RCC 7860 (cell line): ENCODE measurements around the gene SCAF1.
A peak's percentile ranks its signal among the peaks of the same experiment; 100 is the strongest.

Experiments used
- DNase-seq: peaks from one replicate; pipeline ENCODE4 v3.0.0-alpha.2; 2015; ENCODE audit warnings: low spot score
- FAIRE-seq: peaks from 2 replicates; lab custom pipeline; 2012; peaks lifted over from hg19 to GRCh38; lab: Jason Lieb, UNC

SCAF1 gene

GRCh38 chr19:49665036-49665350 lies 23.0 kb downstream of the SCAF1 start:
- no peak for FAIRE-seq
- no peak for DNase-seq

- peak; percentile 74 for FAIRE-seq
- DNase-seq, result peak; percentile 88
These were observed 23.5 kb downstream of the SCAF1 start, which contains the start of the genes BCL2L12 and IRF3 for GRCh38 chr19:49665351-49666119. Gene BCL2L12 (plus strand): TSS chr19:49665933. CDS start chr19:49666693, 760 bp downstream. Gene IRF3 (minus strand): TSS chr19:49665857. CDS start chr19:49664838, 1,019 bp downstream.

DNA sequence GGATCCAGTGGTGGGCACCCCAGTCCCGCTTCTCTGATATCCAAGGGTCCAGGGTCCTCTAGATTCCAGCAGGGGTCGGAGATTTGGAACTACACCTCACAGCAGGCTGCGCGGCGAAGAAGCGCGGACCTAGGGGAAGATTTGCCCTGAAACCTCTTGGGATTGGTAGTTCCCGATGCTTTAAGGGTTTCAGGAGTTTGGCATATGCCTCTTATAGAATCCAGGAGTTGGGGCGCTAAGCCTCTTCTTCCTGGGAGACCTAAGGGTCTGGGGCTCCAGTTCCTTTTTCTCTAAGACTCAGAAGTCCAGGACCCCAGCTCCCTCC lies 24.1 kb downstream of the SCAF1 start:
- DNase-seq (no peak), FAIRE-seq (no peak)

DNA sequence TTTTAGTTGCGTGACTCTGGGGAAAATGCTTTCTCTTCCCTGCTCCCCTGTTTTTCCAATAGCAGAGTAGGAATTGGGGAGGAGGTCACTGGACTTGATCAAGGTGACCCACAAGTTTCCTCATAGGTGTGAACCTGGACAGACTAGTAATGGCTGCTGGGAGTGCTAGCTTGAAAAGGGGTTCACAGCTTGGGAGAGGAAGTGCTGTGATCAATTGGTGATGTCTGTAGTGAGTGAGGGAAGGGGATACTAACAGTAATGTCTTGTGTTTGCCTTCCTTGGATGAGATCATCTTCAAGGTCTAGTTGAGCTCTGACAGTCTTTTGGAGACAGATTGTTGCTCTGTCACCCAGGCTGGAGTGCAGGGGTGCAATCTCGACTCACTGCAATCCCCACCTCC lies 25.5 kb downstream of the SCAF1 start:
- no peak for FAIRE-seq

DNA sequence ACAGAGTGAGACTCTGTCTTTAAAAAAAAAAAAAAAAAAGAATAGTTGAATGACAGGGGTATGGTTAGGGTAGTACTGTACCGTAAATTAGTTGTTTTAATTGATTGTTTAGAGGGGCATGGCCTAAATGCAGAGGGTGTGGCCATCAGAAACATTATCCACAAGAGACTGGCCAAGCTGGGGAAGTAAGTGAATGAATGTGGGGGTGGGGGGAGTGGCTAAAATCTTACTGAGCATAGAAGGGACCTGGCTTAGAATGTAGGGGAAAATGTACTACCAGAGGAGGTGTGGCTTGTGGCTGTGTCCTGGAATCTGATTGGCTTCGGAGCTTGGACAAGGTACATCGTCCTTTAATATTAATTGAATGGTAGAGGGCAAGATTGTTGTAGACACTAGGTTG lies 27.5 kb downstream of the SCAF1 start:
- no peak for FAIRE-seq
- DNase-seq, result no peak

More for the DNA sequence above, 25.5 kb downstream of the SCAF1 start:
- DNase-seq, result no peak

DNA sequence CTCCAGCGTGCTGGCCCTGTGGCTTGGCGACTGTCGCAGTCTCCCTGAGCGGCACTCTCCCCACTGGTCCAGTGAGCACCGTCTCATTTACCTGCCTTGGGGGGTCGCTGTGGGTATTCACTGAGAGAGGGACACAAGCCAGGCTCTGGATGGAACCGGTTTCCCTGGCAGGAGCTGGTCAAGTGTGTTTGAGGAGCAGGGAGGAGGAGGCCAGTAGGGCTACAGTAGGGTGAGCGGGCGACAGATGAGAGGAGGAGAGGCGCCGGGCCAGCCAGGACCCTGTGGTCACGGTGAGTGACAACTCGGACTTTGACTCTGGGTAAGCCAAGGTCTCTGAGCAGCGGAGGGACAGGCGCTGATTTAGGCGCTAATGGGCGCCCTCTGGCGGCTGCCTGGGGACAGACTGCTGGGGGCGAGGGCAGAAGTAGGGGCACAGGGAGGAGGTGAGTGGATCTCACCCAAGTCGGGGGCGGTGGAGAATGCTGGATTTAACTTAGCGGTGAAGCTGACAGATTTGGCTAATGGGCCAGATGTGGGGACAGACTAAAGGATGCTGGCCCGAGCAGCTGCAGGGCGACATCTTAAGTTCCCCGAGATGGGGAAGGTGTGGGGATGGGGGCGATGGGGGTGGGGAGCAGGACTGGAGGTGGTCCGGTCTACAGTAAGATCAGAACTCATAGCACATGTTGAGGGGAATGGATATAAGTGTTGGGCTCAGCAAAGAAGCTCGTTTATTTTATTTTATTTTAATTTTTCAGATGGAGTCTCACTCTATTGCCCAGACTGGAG lies 30.3 kb downstream of the SCAF1 start:
- FAIRE-seq, result no peak
- peak; percentile 54 for DNase-seq

- FAIRE-seq (no peak), DNase-seq (peak; percentile 76)
These were observed 34.3 kb downstream of the SCAF1 start for GRCh38 chr19:49676136-49676783.

DNA sequence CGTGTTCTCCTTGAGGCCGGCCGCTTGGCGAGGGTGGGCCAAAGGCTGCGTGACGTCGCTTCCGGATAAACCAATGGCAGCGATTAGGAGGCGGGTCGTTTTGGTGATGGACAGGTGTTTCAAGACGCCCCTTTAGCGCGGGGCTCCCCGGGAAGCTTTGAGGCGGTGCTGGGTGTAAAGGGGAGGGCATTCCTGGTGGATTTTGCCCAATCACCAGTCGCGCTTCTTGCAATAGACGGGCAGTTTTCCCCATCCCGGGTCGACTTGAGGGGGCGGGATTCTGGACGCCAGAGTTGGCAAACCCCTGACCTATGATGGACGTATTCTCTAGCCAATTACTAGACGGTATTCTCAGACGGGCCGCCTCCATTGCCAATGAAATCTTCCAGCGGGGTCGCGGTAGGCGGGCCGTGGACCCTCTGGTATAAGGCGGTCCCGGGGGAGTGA lies 34.8 kb downstream of the SCAF1 start:
- FAIRE-seq (peak; percentile 93), DNase-seq (peak; percentile 99)

DNA sequence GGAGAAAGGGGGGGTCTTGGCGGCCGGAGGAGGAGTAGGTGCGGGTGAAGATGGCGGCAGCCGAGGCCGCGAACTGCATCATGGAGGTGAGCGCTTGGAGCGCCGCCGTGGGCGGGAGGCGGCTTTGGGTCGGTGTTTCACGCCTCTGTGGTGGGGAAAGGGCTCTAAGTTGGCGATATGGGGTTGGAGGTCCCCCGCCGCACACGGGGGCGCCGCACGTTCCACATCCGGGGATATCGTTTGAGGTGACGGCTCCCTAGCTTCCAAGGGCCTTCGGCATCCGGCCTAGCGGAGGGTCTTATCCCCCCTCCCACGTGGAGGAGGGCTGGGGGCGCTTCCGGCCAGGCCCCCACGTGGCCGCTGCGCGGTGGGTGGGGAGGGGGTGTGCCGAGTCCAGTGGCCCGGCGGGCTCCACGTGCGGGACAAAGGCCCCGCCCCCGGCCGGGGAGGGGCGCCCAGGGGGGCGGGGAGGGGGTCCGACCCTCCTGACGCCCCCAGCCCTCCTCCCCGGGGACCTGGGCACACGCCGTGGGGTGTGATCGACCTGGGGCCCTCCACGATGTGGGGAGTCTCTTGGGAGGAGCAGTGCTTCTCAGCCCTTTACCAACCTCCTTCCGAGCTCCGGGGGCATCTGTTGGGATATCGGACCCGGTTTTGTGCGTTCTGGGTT lies 35.4 kb downstream of the SCAF1 start, which contains the start of gene PRMT1:
Gene PRMT1 (plus strand): TSS at position 41 of the 670 bp plus-strand sequence. CDS start 10 bp downstream, at position 51.
- DNase-seq (no peak), FAIRE-seq (no peak)

DNA sequence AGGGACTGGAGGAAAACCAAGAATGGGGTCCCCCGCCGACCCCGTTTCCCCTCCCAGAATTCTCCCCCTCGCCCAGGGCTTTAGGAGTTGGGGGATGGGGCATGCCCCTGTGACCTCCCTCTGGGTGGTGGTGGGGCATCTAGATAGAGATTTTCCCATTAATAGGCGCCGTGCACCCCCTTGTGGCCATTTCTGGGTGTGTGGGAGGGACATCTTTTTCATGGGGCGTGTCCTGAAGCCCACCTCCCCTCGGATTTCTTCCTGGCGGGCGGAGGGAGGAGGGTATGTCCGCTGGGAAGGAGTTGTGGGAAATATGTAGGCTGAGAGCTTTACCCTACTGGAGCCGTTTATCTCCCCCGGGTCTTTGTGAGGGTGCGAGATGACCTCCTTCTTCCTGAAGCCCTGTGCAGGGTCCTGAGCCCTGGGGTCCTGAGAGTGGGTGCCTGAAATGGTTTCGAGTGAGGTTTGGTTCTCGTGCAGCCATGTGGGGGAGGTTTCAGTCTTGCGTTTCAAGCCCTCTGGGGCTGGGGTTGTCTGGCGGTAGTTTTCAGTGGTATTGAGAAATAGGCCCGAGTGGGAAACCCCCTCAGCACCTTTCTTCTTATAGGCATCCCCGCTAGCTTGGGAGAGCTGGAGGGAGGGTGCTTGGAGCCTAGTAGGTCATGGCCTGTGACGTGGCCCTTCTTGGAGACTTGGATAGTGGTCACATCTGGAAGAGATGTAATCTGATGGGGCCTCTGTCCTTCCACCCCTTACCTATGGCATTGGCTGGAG lies 36.1 kb downstream of the SCAF1 start:
- FAIRE-seq, result no peak
- DNase-seq, result peak; percentile 48

DNA sequence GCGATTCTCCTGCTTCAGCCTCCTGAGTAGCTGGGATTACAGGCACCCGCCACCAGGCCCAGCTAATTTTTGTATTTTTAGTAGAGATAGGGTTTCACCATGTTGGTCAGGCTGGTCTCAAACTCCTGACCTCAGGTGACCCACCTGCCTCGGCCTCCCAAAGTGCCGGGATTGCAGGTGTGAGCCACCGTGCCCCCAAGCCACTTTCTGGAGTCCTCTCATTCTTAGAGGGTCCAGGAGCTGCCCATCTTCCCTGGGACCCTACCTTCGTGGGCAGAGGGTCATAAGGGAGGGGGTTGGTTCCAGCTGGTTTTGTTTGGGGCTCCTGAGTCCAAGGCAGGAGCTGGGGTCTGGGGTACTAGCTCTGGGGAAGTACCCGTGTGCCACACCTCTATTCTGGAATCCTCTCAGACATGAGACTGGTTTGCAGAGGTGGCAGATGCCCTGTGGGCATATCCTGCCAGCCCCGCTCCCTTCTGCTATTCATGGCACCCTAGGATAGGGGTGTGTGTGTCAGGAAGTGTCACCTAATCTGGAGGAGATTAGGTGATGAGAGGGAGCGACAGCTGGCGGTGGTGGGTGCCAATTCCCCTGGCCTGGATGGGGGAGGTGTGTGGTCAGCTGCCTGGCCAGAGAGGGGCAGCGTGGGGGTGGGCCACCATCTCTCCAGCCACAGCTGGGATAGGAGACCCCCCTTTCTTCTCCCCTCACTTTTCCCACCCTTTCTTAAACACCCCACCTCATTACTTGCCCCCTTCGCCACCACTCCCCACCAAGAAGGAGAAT lies 37.2 kb downstream of the SCAF1 start:
- FAIRE-seq, result no peak
- DNase-seq, result no peak

DNA sequence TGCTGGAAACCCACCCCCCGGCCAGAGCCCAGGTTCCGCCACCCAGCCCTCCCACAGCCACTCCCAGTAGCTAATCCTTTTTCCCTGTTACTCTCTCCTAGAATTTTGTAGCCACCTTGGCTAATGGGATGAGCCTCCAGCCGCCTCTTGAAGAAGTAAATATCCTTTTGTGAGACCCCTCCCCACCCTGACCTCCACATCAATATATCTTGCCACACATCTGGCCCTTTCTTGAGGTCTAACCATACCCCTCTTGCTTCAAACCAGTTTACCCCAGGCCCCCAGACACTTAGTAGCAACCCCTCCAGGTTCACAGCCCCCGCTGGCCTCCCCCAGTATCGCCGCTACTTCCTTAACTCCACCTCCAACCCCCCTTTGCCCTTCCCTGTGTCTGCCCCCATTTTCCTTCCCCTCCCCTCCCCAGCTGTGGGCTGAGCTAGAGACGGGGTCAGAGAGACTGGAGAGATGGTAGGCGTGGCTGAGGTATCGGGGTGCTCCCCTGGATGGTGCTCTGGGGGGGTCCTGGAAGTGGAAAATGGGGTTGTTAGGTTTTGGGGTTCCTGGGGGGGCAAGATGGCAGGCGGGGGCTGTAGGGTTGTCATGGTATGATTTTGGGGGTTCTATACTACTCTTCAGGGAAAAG lies 37.9 kb downstream of the SCAF1 start:
- DNase-seq (no peak), FAIRE-seq (no peak)

- FAIRE-seq, result no peak
These were observed 38.7 kb downstream of the SCAF1 start for GRCh38 chr19:49680421-49681351.

DNA sequence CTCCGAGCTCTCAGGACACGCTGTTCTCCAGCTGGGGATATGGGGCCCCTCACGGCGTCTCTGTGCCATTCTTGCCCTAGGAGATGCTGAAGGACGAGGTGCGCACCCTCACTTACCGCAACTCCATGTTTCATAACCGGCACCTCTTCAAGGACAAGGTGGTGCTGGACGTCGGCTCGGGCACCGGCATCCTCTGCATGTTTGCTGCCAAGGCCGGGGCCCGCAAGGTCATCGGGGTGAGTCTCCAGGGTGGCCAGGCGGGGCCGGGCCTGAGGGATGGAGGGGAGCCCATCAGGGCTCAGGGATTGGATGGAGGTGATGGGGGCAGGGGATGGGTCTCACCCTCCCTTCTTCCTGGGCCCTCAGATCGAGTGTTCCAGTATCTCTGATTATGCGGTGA lies 39.8 kb downstream of the SCAF1 start:
- DNase-seq (no peak), FAIRE-seq (no peak)

More at GRCh38 chr19:49680421-49681351, 38.7 kb downstream of the SCAF1 start:
- peak; percentile 70 for DNase-seq

GRCh38 chr19:49682274-49682673 lies 40.3 kb downstream of the SCAF1 start:
- no peak for DNase-seq
- no peak for FAIRE-seq

DNA sequence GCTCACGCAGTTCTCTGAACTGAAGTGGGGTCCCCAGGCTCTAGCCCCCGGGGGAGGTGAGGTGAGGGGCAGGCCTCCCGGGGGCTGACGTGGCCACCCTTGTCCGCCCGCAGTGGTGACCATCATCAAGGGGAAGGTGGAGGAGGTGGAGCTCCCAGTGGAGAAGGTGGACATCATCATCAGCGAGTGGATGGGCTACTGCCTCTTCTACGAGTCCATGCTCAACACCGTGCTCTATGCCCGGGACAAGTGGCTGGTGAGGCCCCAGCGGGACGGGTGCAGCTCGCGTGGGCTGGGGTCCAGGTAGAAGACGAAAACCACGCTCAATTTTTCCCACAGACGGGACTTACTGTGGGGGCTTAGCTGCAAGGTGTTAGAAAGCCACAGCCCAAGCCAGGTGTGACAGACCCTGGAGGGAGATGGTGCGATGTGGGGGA lies 41.8 kb downstream of the SCAF1 start:
- DNase-seq (no peak), FAIRE-seq (no peak)

- no peak for DNase-seq
- FAIRE-seq, result no peak
These were observed 42.4 kb downstream of the SCAF1 start for GRCh38 chr19:49684251-49684982.
